GM12801 (cell line): ENCODE results near the gene EEF2K.

Experiments used
- TF ChIP-seq, protein P1 (sequence below): IDR thresholded peaks from one replicate; pipeline ENCODE4 v1.5.1; 2011; ENCODE audit warnings: control low read depth; ENCODE audit not compliant: insufficient read length; ENCODE audit errors: extremely low read depth

Gene EEF2K

DNA sequence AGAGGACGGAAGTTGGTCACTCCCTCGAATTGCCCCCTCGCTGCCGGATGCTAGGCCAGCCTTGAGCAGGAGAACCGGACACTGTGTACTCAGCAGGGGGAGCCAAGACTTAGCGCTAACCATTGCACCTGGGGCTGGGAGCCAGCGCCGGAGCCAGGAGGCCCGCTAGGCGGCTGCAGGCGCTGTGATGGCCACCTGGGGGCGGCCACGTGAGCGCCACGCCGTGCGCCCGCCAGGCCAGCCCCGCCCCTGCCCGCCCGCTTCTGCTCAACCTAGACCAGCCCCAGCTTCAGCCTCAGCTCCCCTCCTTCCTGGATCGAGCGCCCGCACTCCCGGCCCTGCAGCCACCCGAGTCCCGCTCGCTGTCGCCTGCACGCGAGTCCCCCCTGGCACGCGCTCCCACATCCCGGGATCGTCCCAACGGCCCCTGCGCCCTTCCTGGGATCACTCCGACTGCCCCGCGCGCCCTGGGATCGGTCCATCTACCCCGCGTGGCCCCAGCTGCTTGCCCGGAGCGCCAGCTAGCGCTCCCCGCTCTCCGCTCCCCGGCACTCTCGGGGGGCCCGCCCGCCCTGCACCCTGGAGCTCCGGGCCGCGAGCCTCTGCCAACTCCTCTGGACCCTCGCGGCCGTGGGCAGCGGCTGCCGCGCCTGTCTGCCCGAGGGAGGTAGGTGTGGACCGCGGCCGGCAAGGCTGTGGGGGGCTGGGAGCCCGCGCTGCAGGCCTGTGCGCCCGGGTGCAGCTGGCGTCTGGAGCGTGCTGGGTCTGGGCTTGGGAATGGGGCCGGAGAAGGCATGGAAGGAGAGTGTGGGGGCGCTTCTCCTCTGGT, at the start of gene EEF2K:
EEF2K (plus strand) TSS at position 266 of the 829 bp plus-strand sequence. CDS start 19,452 bp downstream, outside the sequence.
- TF ChIP-seq, protein P1, sequence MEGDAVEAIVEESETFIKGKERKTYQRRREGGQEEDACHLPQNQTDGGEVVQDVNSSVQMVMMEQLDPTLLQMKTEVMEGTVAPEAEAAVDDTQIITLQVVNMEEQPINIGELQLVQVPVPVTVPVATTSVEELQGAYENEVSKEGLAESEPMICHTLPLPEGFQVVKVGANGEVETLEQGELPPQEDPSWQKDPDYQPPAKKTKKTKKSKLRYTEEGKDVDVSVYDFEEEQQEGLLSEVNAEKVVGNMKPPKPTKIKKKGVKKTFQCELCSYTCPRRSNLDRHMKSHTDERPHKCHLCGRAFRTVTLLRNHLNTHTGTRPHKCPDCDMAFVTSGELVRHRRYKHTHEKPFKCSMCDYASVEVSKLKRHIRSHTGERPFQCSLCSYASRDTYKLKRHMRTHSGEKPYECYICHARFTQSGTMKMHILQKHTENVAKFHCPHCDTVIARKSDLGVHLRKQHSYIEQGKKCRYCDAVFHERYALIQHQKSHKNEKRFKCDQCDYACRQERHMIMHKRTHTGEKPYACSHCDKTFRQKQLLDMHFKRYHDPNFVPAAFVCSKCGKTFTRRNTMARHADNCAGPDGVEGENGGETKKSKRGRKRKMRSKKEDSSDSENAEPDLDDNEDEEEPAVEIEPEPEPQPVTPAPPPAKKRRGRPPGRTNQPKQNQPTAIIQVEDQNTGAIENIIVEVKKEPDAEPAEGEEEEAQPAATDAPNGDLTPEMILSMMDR, result no peak

DNA sequence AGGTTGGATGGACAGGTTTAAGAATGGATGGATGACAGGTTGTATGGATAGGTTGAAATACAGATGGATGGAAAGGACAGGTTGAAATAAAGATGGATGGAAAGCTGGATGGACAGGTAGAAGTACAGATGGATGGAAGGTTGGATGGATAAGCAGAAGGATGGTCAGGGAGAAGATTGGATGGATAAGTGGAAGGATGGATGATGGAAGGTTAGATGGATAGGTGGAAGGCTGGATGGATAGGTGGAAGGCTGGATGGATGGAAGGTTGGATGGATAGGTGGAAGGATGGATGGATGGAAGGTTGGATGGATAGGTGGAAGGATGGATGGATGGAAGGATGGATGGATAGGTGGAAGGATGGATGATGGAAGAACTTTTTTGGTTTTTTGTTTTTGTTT, 44.7 kb upstream of the EEF2K start:
- TF ChIP-seq, protein P1, result no peak

DNA sequence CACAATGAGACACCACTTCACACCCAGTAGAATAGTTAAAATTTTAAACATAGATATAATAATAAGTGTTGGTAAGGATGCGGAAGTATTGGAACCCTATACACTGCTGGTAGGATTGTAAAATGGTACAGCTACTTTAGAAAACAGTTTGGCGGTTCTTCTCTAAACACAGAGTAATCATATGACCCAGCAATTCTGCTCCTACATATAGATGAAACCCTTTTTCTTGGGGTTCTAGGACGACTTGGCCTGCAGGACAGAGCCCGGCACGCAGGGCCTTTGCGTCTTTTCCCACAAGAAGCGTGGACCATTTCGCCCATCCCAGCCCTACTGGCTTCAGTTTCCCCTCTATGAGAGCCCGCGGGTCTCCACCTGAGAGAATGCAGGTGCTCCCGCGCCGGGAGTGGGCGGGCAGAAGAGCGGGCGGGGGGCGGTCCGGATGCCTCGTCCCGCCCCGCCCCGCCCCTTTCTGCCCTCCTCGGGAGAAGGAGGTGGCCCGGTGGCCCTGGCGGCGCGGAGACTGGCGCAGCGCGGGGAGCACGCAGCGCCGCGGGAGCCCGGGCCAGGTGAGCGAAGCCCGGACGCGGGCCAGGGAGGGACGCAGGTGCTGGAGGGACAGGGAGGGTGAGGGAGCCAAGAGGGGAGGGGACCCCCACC, 44.0 kb upstream of the EEF2K start, which contains the start of gene SDR42E2:
SDR42E2 (plus strand) TSS at position 508 of the 657 bp plus-strand sequence. CDS start 3,077 bp downstream, outside the sequence.
- TF ChIP-seq, protein P1, result no peak

DNA sequence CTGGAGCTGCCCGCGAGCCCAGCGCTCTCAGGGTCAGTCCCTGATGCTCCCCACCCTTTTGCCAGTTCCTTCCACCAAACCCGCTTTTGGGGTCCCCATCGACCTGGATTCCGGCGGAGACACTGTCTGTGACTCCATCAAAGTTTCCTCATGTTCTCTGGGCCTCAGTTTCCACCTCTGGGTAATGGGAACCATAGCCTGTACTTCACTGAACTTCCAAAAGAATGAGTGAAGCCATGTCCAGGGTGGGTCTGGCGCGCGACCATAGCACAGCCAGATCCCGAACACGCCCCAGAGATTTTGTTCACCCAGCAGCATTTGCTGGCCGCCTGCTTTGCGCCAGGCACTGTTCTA, 43.4 kb upstream of the EEF2K start:
- TF ChIP-seq, protein P1, result no peak

DNA sequence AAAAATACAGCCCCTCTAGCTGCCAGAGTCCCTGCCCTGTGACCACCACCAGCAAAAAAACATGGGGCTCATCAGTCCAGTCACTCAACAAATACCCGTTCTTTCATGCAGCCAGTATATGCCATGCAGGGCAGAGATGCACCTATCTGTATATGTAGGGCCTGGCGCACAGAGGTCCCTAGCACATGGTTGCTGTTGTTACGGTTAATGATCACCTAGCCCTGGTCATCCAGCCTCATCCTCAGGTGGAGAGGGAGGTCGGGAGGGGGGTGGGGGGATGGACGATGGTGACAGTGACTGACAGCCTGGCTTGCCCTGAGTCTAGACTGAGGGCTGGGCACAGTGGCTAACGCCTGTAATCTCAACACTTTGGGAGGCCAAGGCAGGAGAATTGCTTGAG, 42.3 kb upstream of the EEF2K start:
- TF ChIP-seq, protein P1, result no peak

DNA sequence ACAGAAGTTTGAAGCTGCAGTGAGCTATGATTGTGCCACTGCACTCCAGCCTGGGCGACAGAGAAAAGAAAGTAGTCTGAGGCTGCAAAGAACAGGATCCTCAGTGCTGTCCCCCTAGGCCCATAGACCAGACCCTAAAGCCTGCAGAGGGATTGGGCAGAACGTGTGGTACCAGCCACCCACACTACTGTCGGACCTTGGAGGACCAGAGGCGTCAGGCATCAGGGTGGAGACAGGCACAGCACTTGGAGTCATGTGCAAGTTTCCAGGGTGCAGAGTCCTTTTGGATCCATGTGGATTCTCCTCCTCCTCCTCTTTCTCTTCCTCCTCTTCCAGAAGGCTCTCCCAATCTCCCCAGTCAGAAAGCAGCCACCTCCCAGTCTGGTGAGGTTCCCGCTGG, 41.6 kb upstream of the EEF2K start:
- TF ChIP-seq, protein P1, result no peak

DNA sequence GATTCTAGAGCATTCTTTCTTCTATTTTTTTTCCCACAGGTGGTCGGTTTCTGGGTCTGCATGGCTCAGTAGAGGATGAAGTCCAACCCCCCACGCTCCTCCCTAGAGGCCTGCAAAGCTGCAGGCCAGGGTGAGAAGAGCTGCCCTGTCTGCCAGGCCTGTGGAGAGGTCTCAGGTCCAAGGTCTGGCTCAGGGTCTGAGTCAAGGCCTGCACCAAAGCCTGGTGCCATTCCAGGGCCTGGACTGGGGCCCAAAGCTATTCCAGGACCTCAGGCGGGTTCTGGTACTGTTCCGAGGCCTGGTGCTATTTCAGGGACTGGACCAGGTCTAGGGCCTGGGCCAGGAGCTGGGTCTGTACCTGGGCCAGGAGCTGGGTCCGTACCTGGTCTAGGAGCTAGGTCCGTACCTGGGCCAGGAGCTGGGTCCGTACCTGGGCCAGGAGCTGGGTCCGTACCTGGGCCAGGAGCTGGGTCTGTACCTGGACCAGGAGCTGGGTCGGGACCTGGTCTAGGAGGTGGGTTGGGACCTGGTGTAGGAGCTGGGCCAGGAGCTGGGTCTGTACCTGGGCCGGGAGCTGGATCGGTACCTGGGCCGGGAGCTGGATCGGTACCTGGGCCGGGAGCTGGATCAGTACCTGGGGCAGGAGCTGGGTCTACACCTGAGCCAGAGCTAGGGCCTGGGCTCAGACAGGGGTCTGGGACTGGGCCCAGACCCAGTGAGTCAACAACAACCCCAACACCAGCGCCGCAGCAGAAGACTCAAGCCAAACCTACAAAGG, 40.4 kb upstream of the EEF2K start:
- TF ChIP-seq, protein P1, result no peak
